Fibroblast of mammary gland (primary cell): ENCODE results near the gene TACO1.
A peak's percentile ranks its signal among the peaks of the same experiment; 100 is the strongest.

Experiments used
- DNase-seq: peaks from one replicate; pipeline ENCODE4 v3.0.0-alpha.2; 2010; ENCODE audit warnings: low read depth
- H3K4me3 ChIP-seq: 2 replicates; pipeline ENCODE4 v1.5.1; 2011; ENCODE audit warnings: low read depth, mild to moderate bottlenecking, low read length, moderate library complexity; ENCODE audit not compliant: control insufficient read depth
- CTCF ChIP-seq: conservative IDR thresholded peaks from 2 replicates; pipeline ENCODE4 v1.5.1; 2011; ENCODE audit warnings: low read depth, low read length, inconsistent platforms; ENCODE audit not compliant: control insufficient read depth, insufficient read depth

The TACO1 gene

GRCh38 chr17:63592797-63593196 lies 7.9 kb upstream of the TACO1 start:
- TF ChIP-seq CTCF: no peak
- no peak for DNase-seq
- H3K4me3 ChIP-seq: no peak overlapping the region

- no peak for TF ChIP-seq CTCF
- no peak for DNase-seq
- no peak overlapping the region for H3K4me3 ChIP-seq
Observed at GRCh38 chr17:63595132-63595531, 5.6 kb upstream of the TACO1 start.

GRCh38 chr17:63596856-63597586 lies 3.7 kb upstream of the TACO1 start:
- no peak for TF ChIP-seq CTCF
- DNase-seq: no peak
- H3K4me3 ChIP-seq: no peak overlapping the region

DNA sequence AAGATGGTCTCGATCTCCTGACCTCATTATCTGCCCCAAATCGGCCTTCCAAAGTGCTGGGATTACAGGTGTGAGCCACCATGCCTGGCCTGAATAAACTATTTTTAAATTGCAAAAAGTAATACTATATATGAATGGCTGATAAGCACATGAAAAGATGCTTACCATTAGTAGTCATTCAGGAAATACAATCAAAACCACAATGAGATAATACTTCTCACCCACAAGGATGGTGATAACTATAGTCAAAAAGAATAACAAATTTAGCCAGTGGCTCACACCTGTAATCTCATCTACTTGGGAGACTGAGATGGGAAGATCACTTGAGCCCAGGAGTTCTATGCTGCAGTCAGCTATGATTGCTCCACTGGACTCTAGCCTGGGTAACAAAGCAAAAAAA lies 2.4 kb upstream of the TACO1 start:
- TF ChIP-seq CTCF: no peak
- no peak for DNase-seq
- no peak overlapping the region for H3K4me3 ChIP-seq

GRCh38 chr17:63601439-63602371 lies 1.0 kb downstream of the TACO1 start:
- DNase-seq: peak; percentile 18
- TF ChIP-seq CTCF: no peak
- H3K4me3 ChIP-seq: peak overlapping the region; percentile 92

DNA sequence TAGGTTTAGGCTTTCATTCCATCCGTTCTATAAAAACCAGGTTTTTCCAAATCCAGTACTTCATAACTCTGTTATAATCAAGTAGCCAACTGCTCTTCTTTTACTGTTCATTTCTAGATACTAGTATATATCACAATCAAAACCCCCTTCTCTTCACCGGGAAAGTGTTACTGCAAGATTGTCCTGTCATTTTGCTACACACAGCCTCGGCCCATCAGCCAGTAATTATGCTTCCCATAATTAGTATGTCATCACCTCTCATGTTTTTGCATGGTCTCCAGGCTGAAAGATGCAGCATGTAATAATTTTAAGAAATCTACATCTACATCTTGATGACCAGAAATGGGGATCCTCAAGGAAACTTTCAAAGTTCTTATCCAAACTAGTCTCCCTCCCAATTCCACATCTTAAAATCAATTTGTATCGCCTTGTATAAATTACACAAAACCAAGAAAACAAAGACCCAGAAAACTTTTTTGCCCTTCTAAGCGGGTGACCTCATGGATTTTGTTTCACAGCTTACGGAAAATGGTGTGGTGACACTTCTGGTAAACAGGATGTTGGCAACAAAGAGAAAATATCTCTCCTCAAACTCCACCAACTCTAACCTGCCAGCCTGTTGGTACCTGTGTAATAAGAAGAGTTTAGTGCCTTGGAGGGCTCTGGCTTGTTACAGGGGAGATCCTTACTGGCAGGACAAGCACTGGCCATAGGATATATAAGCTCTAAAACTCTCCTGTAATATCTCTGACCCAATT lies 9.3 kb downstream of the TACO1 start:
- no peak overlapping the region for H3K4me3 ChIP-seq
- DNase-seq: no peak
- no peak for TF ChIP-seq CTCF
